ENCODE measurements around the gene SEM1. TPM values are rescaled to one million over a fixed set of nuclear protein-coding genes. Genes with fewer than 3 reads are reported as not detected.

SEM1 gene
- total RNA-seq, 1 donor from 2014 or later = 35.5 TPM

DNA sequence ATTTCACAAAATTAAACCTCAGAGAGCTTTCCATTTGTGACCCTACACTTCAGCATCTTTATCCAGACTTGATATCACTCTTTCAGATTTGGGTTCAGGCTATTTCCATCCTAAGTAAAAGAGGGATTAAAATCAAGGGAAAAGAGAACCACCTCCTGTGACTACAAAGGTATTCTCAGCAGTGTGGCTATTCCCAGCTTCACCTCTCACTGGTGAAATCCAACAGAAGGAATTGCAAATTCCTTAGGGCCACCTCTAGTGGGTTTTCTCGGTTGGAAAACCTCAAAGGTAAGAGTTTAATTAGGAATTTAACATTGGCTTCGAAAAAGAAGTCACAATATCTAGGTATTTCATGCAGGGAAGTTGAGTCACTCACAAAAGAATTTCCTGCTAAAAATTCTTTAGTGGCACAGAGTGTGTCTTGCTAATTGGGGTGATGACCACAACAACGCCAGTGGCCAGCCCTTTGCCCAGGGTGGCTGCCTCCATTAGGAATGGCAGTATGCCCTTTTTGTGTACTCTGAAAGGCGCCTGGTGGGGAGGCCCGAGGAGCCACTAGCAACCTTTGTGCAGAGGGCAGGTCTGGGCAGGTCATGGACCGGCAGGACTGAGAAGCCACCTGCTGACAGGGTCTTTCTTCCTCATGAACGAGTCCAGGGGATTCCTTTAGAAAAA lies 52.2 kb downstream of the SEM1 start:
- no peak overlapping the region for H3K4me3 Mint-ChIP-seq
- no peak overlapping the region for H3K27ac Mint-ChIP-seq
- intact Hi-C loops (cut with micrococcal nuclease) = no loop called here
- peaks cover 3% of the 10 kb centered on the region for H3K9me3 Mint-ChIP-seq
- TF ChIP-seq, protein P1, sequence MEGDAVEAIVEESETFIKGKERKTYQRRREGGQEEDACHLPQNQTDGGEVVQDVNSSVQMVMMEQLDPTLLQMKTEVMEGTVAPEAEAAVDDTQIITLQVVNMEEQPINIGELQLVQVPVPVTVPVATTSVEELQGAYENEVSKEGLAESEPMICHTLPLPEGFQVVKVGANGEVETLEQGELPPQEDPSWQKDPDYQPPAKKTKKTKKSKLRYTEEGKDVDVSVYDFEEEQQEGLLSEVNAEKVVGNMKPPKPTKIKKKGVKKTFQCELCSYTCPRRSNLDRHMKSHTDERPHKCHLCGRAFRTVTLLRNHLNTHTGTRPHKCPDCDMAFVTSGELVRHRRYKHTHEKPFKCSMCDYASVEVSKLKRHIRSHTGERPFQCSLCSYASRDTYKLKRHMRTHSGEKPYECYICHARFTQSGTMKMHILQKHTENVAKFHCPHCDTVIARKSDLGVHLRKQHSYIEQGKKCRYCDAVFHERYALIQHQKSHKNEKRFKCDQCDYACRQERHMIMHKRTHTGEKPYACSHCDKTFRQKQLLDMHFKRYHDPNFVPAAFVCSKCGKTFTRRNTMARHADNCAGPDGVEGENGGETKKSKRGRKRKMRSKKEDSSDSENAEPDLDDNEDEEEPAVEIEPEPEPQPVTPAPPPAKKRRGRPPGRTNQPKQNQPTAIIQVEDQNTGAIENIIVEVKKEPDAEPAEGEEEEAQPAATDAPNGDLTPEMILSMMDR (IDR thresholded peaks at IDR 0.05) = no peak
- no peaks in the 10 kb centered on the region for H3K36me3 Mint-ChIP-seq (ENCODE audit: low read depth)
- ATAC-seq (ENCODE audit: low read depth) (no peak), DNase-seq (no peak)
- CTCF ChIA-PET = no interaction called here
- no peaks in the 10 kb centered on the region for H3K4me1 Mint-ChIP-seq
- POLR2A ChIA-PET = no interaction called here
- no peaks in the 10 kb centered on the region for H3K27me3 Mint-ChIP-seq

DNA sequence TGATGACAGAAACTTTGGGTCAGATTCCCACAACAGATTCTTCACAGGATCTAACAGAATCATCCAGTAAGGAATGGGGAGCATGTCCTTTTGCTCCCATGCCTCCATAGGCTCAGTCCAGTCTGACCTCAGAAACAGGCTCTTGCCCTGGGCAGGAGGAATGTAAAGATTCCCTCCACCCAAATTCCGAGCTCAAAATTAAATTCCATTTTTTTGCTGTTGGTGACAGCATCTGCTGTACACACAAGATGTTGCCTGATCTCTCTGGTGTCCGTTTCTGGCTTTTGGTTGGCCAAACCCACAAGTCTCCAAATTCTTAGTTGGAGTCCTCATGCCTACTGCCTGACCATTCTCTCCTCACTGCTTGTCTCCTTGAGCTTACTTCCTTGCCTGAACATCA lies 53.7 kb downstream of the SEM1 start:
- peaks cover 3% of the 10 kb centered on the region for H3K9me3 Mint-ChIP-seq
- no peak overlapping the region for H3K27ac Mint-ChIP-seq
- intact Hi-C loops (cut with micrococcal nuclease) = no loop called here
- ChIA-PET POLR2A (no interaction called here), CTCF (no interaction called here)
- no peak overlapping the region for H3K4me3 Mint-ChIP-seq
- H3K27me3 Mint-ChIP-seq = no peaks in the 10 kb centered on the region
- ATAC-seq (ENCODE audit: low read depth) (no peak), DNase-seq (no peak)
- no peaks in the 10 kb centered on the region for H3K36me3 Mint-ChIP-seq (ENCODE audit: low read depth)
- no peaks in the 10 kb centered on the region for H3K4me1 Mint-ChIP-seq
- TF ChIP-seq, protein P1 (IDR thresholded peaks at IDR 0.05) = no peak

DNA sequence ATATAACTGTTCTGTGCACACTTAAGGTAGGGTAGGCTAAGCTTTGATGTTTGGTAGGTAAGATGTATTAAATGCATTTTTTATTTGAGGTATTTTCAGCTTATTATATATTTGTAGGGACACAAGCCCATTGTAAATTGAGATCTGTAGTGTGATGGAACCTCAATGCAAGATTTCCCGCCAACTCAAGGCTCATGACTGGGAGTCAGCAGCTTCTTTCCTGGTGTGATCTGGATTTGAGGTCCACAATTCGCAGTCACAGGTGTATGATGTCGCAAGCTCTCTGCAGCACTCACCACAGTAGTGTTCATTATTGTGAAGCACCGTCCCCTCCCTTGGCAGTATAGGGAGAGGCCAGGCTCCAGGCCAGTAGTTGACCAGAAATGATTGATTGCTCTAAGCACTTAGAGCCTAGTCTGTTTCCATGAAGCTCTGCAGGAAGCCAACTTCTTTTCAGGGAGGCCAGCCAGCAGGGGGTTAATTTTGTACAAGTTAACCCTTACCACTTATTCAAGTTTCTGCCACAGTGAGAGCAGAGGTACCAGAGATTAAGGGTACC lies 54.9 kb downstream of the SEM1 start:
- DNase-seq (no peak), ATAC-seq (ENCODE audit: low read depth) (no peak)
- TF ChIP-seq, protein P1 (IDR thresholded peaks at IDR 0.05) = no peak
- H3K4me1 Mint-ChIP-seq = no peaks in the 10 kb centered on the region
- ChIA-PET CTCF (no interaction called here), POLR2A (no interaction called here)
- H3K36me3 Mint-ChIP-seq (ENCODE audit: low read depth) = no peaks in the 10 kb centered on the region
- H3K27ac Mint-ChIP-seq = no peak overlapping the region
- intact Hi-C loops (cut with micrococcal nuclease) = no loop called here
- no peaks in the 10 kb centered on the region for H3K27me3 Mint-ChIP-seq
- H3K9me3 Mint-ChIP-seq = peaks cover 3% of the 10 kb centered on the region
- H3K4me3 Mint-ChIP-seq = no peak overlapping the region

DNA sequence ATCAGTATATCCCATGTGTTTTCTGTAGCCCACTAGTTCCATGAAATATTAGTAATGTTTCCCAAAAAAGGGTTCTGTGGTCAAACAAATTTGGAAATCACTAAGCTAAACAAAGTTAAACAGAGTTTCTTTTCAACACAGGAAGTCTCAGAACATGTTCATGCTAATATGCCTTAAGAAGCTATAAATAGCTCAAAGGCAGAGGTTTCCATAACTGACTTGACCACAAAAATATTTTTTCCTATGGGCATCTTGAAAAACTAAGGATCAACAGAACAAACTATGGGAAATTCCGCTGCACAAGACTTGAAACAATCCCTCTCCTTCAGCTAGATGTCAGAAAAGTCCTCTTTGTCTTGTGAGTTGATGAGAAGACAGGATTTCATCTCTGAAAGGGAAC lies 59.7 kb downstream of the SEM1 start:
- H3K27me3 Mint-ChIP-seq = no peaks in the 10 kb centered on the region
- no peaks in the 10 kb centered on the region for H3K36me3 Mint-ChIP-seq (ENCODE audit: low read depth)
- no peak overlapping the region for H3K27ac Mint-ChIP-seq
- no peak overlapping the region for H3K4me3 Mint-ChIP-seq
- ChIA-PET CTCF (no interaction called here), POLR2A (no interaction called here)
- TF ChIP-seq, protein P1 (IDR thresholded peaks at IDR 0.05) = no peak
- intact Hi-C loops (cut with micrococcal nuclease) = no loop called here
- peaks cover 3% of the 10 kb centered on the region for H3K9me3 Mint-ChIP-seq
- ATAC-seq (ENCODE audit: low read depth) (no peak), DNase-seq (no peak)
- no peaks in the 10 kb centered on the region for H3K4me1 Mint-ChIP-seq

DNA sequence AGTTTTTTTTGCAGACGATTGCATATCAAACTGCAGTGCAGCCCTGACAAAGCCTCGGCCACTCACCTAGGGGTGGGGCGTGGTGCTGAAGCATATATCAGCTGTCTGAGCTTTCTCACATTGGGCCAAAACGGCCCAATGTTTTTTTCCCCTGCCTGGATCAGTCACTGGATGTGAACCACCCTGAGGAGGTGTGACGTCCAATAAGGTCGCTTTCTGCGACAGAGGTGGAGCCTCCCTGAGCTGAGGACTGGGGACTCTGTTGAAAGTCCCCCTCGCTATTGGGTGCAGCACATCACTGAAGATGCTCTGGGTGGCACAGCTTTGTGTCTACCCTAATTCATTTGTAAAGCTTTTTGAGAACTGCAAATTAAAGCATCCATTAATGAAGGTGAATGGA lies 60.9 kb downstream of the SEM1 start:
- Mint-ChIP-seq H3K9me3 (peaks cover 3% of the 10 kb centered on the region), H3K4me1 (no peaks in the 10 kb centered on the region), H3K4me3 (no peak overlapping the region), H3K27me3 (no peaks in the 10 kb centered on the region), H3K27ac (no peak overlapping the region), H3K36me3 (ENCODE audit: low read depth) (peaks cover 3% of the 10 kb centered on the region)
- ATAC-seq (ENCODE audit: low read depth) = no peak
- TF ChIP-seq, protein P1 (IDR thresholded peaks at IDR 0.05) = no peak
- CTCF ChIA-PET = no interaction called here
- no peak for DNase-seq
- intact Hi-C loops (cut with micrococcal nuclease) = no loop called here
- POLR2A ChIA-PET = no interaction called here

All from activated B cell treated with CpG ODN at 0.5 μM for 24 hours (primary cell).